Kidney epithelial cell (primary cell): ENCODE data around the gene SOX5. TPM values are rescaled to one million over a fixed set of nuclear protein-coding genes. Genes with fewer than 3 reads are reported as not detected.

Experiments
- DNase-seq: peaks from one replicate; pipeline ENCODE4 v3.0.0-alpha.2; 2010; ENCODE audit warnings: low read depth
- H3K27me3 ChIP-seq: 2 replicates; pipeline ENCODE4 v1.6.0; 2011; ENCODE audit warnings: low read length; ENCODE audit not compliant: control insufficient read depth, insufficient read depth
- H3K36me3 ChIP-seq: 2 replicates; pipeline ENCODE4 v1.5.1; 2011; ENCODE audit warnings: low read length; ENCODE audit not compliant: control insufficient read depth, insufficient read depth
- H3K4me3 ChIP-seq: 2 replicates; pipeline ENCODE4 v1.5.1; 2011; ENCODE audit warnings: low read depth, mild to moderate bottlenecking, control low read depth, low read length
- total RNA-seq: library from RNA; depleted of rRNA; stranded (reverse); fragments of >200 nt; gene quantifications from 2 replicates; pipeline ENCODE4 v1.2.3, GENCODE V29; 2015
- TF ChIP-seq, protein P1 (sequence below): IDR thresholded peaks from 2 replicates; pipeline ENCODE4 v1.5.1; 2011; ENCODE audit warnings: mild to moderate bottlenecking, moderate library complexity, low read length, control low read depth, inconsistent platforms; ENCODE audit not compliant: insufficient read depth, poor library complexity, severe bottlenecking

SOX5 gene
- total RNA-seq, 1 donor from 2014 or later, result 1.0 TPM

DNA sequence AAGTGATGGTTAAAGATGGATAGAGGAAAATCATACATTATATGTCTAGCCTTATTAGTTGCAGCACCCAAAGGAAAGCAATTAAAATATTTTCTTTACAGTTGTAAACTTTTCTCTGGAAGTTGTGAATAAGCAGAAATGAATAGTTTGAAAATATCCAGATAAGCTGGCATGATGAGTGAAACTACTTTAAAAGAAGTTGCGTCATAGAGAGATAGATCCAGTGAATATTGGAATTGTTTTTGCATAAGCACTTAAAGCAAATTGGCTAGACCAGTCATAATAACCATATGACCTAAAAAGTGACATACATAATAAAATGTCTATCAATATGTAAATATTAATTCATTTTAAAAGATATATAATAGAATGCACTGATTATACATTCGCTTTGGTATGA is 132.1 kb downstream of the SOX5 start:
- TF ChIP-seq, protein P1, sequence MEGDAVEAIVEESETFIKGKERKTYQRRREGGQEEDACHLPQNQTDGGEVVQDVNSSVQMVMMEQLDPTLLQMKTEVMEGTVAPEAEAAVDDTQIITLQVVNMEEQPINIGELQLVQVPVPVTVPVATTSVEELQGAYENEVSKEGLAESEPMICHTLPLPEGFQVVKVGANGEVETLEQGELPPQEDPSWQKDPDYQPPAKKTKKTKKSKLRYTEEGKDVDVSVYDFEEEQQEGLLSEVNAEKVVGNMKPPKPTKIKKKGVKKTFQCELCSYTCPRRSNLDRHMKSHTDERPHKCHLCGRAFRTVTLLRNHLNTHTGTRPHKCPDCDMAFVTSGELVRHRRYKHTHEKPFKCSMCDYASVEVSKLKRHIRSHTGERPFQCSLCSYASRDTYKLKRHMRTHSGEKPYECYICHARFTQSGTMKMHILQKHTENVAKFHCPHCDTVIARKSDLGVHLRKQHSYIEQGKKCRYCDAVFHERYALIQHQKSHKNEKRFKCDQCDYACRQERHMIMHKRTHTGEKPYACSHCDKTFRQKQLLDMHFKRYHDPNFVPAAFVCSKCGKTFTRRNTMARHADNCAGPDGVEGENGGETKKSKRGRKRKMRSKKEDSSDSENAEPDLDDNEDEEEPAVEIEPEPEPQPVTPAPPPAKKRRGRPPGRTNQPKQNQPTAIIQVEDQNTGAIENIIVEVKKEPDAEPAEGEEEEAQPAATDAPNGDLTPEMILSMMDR, result no peak
- no peak for DNase-seq
- Histone ChIP-seq H3K27me3 (no peaks in the 10 kb centered on the region), H3K36me3 (no peaks in the 10 kb centered on the region), H3K4me3 (no peak overlapping the region)

DNA sequence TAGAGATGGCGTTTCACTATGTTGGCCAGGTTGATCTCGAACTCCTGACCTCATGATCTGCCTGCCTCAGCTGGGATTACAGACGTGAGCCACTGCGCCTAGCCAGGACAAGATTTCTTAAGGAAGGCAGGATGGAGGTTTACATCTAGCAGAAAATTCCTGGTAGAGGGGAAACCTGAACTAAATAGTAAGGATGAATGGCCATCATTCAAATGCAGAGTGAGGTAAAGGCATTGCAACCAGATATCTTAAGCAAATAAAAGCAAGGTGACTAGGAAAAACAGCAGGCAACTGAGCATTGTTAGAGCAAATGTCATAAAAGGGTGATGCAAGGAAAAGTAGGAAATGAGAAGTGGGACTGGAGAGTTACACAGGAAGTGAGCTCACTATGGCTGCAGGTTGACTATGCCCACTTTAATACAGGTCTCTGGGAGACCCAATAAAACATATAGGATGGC is 133.0 kb downstream of the SOX5 start:
- Histone ChIP-seq H3K27me3 (no peaks in the 10 kb centered on the region), H3K4me3 (no peak overlapping the region), H3K36me3 (no peaks in the 10 kb centered on the region)
- DNase-seq, result no peak
- TF ChIP-seq, protein P1, result no peak

DNA sequence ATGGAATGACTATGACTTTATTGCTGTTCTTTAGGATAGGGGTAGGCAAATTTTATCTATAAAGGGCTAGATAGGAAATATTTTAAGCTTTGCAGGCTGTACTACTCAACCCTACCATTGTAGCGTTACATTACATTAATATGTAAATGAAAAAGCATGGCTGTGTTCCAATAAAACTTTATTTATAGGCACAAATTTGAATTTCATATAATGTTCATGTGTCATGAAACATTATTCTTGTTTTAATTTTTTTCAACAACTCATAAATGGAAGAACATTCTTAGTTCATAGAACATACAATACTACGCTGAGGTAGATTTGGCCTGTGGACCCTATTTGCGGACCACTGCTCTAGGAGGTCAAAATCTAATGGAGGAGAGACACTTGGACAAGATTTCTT is 133.7 kb downstream of the SOX5 start:
- no peak for DNase-seq
- TF ChIP-seq, protein P1, result no peak
- Histone ChIP-seq H3K4me3 (no peak overlapping the region), H3K36me3 (no peaks in the 10 kb centered on the region), H3K27me3 (no peaks in the 10 kb centered on the region)

DNA sequence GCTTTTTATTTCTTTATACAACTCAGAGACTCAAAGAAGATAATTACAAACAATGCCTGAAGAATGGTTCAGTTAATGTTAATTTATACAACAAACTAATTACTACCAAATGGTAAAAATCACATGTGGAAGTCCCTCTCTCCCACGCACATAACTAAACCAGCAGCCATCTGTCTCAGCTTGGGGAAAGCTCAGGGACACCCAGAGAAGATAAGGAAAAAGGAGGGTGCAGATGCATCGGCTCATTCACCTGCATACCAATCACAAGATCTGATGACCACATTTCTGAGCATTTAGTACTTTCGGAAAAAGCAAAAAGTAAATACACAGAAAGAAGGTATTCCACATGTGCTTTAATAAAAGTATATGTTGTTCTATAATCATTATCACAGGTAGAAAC is 136.3 kb downstream of the SOX5 start:
- TF ChIP-seq, protein P1, result no peak
- no peaks in the 10 kb centered on the region for H3K36me3 ChIP-seq

DNA sequence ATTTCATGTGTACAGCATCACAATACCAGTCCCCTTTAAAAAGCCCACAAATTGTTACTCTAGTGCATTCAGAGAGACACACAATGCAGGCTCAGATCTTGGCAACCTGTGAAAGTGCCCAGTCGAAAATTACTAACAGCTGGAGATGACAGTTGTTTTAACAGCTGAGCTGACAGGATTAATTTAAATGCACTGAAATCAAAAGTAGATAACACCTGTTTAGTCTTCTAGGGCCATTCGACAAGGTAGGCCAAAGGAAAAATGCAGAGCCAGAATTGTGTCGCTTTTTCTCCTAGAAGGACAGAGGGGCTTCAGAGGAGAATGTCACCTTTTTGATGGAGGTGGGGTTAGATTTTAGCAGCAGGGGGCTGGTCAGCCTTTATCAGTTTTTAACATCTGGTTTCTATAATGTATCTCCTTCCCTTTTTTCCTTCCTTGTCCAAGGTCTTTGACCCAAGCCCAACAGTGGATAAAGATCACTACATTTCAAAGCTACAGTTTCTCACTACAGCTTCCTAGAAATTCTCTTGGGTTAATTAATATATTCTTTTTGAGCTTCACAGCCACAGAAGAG is 139.1 kb downstream of the SOX5 start:
- no peak for DNase-seq
- Histone ChIP-seq H3K27me3 (no peaks in the 10 kb centered on the region), H3K36me3 (no peaks in the 10 kb centered on the region), H3K4me3 (no peak overlapping the region)
- TF ChIP-seq, protein P1, result no peak

More for the DNA sequence above, 136.3 kb downstream of the SOX5 start:
- Histone ChIP-seq H3K4me3 (no peak overlapping the region), H3K27me3 (no peaks in the 10 kb centered on the region)
- DNase-seq, result no peak

DNA sequence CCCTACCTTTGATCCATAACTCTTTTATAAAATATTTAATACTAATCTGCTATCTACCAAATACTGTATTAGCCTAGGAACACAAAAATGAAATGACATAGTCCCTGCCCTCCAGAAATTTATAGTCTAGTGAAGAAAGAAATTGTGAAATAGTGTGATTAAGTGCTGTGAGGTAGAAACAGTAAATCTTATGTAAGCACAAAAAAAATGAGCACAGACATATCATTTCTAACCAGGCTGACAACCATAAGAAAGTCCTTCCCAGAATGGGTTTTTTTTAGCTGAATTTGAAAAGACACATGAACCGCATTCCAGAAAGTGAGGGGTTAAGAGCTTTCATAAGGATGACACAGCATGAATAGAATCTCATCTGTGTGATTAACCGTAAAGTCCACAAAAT is 145.9 kb downstream of the SOX5 start:
- TF ChIP-seq, protein P1, result no peak
- Histone ChIP-seq H3K36me3 (no peaks in the 10 kb centered on the region), H3K4me3 (no peak overlapping the region), H3K27me3 (no peaks in the 10 kb centered on the region)
- no peak for DNase-seq
